RWPE2 (cell line): Measurements from ENCODE around the gene NR2F1-AS1.

Source experiments
- ATAC-seq: fragments of 200-7000 bp; cut with Tn5 transposase; 3 replicates; pipeline ENCODE4 v1.9.1; 2021; ENCODE audit warnings: low read depth
- DNase-seq: peaks from one replicate; pipeline ENCODE4 v3.0.0-alpha.2; 2020; ENCODE audit warnings: low spot score
- H3K27ac ChIP-seq: fragments of 450-650 bp; 2 replicates; pipeline ENCODE4 v1.5.1; 2017; ENCODE audit warnings: mild to moderate bottlenecking; ENCODE audit not compliant: poor library complexity, severe bottlenecking
- H3K27me3 ChIP-seq: fragments of 250-450 bp; sonication (Bioruptor Pico); 2 replicates; pipeline ENCODE4 v1.5.1; 2021; ENCODE audit warnings: mild to moderate bottlenecking, moderate library complexity; ENCODE audit not compliant: insufficient read depth, poor library complexity, severe bottlenecking
- H3K36me3 ChIP-seq: fragments of 250-450 bp; sonication (Bioruptor Pico); 2 replicates; pipeline ENCODE4 v1.5.1; 2020; ENCODE audit warnings: low read depth, mild to moderate bottlenecking, moderate library complexity
- H3K4me1 ChIP-seq: fragments of 250-450 bp; sonication (Bioruptor Pico); 2 replicates; pipeline ENCODE4 v1.5.1; 2021; ENCODE audit warnings: mild to moderate bottlenecking, moderate library complexity; ENCODE audit not compliant: insufficient read depth, poor library complexity, severe bottlenecking
- H3K4me3 ChIP-seq: fragments of 250-450 bp; sonication (Bioruptor Pico); 2 replicates; pipeline ENCODE4 v1.5.1; 2021; ENCODE audit warnings: mild to moderate bottlenecking, moderate library complexity; ENCODE audit not compliant: severe bottlenecking
- H3K9me3 ChIP-seq: fragments of 250-450 bp; sonication (Bioruptor Pico); 2 replicates; pipeline ENCODE4 v1.5.1; 2021; ENCODE audit warnings: mild to moderate bottlenecking, moderate library complexity; ENCODE audit not compliant: severe bottlenecking
- TF ChIP-seq, protein P1 (sequence below): fragments of 450-650 bp; IDR thresholded peaks from one replicate; pipeline ENCODE4 v1.5.1; 2017; ENCODE audit warnings: mild to moderate bottlenecking, moderate library complexity; ENCODE audit not compliant: poor library complexity, severe bottlenecking

Gene NR2F1-AS1

DNA sequence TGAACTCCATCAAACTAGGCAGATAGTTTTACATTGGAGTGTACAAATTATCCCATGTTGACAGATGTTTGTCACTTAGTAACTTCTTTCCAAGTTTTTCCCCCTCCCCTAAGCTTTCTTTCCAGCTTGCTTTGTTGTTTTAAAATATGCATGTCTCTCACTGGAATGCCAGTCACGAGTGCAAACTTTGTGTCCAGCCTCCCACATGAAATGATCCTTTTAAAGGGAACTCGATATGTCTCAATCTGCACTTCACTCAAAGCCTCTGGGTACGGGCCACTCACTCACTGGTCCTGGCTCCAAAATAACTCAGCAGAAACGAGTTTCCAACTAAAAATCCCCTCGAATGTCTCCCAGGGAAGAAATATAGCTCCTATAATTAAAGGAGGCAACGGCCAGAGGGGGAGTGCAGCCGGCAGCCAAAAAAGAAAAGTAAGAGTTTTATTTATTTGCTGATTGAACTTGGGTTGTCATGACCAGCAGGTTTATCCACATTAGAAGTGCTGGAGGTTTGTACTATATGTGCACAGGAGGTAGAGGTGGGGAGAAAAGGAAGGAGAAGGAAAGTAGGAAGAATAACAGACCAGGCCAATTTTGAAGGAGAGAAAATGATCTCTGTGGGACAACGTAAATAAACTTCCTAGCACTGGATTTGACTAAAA, 19.5 kb upstream of the NR2F1-AS1 start:
- no peaks in the 10 kb centered on the region for H3K9me3 ChIP-seq
- peaks cover 39% of the 10 kb centered on the region for H3K27me3 ChIP-seq
- ATAC-seq = no peak
- H3K4me3 ChIP-seq = no peak overlapping the region
- H3K36me3 ChIP-seq = no peaks in the 10 kb centered on the region
- no peak for DNase-seq
- H3K4me1 ChIP-seq = no peaks in the 10 kb centered on the region
- TF ChIP-seq, protein P1, sequence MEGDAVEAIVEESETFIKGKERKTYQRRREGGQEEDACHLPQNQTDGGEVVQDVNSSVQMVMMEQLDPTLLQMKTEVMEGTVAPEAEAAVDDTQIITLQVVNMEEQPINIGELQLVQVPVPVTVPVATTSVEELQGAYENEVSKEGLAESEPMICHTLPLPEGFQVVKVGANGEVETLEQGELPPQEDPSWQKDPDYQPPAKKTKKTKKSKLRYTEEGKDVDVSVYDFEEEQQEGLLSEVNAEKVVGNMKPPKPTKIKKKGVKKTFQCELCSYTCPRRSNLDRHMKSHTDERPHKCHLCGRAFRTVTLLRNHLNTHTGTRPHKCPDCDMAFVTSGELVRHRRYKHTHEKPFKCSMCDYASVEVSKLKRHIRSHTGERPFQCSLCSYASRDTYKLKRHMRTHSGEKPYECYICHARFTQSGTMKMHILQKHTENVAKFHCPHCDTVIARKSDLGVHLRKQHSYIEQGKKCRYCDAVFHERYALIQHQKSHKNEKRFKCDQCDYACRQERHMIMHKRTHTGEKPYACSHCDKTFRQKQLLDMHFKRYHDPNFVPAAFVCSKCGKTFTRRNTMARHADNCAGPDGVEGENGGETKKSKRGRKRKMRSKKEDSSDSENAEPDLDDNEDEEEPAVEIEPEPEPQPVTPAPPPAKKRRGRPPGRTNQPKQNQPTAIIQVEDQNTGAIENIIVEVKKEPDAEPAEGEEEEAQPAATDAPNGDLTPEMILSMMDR = no peak
- no peak overlapping the region for H3K27ac ChIP-seq

DNA sequence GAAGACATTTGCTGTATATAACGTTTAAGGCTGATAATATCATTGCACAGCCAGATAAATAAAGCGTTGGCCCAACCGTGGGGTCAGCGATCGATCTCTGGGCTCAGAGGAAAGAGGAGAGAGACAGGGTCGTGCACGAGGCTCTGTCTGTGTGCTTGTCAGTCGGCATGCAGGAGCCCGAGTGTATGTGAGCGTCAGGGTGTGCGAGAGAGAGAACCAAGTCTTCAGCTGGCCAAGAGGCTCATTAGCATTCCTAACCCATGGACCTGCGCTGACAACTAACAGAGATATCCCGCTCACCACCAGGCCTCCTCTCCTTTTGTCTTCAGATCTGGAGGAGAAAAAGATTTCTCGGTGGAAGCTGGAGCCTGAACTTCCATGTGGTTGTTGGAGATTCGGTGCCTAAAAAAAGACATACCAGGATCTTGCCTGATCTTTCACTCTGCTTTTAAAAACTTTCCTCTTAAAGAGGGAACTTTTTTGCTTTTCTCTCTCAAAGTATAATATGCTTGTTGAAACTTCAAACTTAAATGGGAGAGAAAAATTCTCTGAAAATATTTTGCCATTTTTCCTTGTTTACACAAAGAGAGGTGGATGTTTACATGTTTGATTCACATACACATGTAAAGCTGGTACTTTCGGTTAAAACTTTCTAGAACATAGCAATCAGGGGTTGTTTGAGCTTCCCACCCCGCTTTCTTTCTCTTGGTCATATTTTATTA, 18.5 kb upstream of the NR2F1-AS1 start:
- TF ChIP-seq, protein P1 = no peak
- Histone ChIP-seq H3K36me3 (no peaks in the 10 kb centered on the region), H3K27me3 (peaks cover 29% of the 10 kb centered on the region), H3K9me3 (no peaks in the 10 kb centered on the region), H3K27ac (no peak overlapping the region), H3K4me3 (no peak overlapping the region), H3K4me1 (no peaks in the 10 kb centered on the region)
- no peak for ATAC-seq
- DNase-seq = no peak

DNA sequence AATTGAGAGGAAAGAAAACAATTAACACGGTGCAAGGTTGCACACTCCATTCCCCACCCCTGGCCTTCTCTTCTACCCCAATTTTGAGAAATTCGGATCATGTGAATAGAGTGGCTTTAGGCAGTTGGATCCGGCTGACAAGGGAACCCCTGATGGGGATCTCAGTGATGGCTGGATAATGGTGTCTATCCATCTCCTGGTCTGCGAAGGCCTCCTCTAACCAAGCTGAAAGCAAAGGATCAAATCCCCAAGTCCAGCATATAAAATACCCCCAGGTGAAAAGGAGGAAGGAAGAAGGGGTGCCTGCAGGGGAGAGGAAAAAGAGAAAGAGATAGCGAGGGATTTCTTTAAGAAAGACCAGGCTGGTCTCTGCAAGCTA, 18.0 kb upstream of the NR2F1-AS1 start:
- Histone ChIP-seq H3K36me3 (no peaks in the 10 kb centered on the region), H3K27ac (no peak overlapping the region), H3K4me3 (no peak overlapping the region), H3K9me3 (no peaks in the 10 kb centered on the region), H3K27me3 (peaks cover 23% of the 10 kb centered on the region), H3K4me1 (no peaks in the 10 kb centered on the region)
- TF ChIP-seq, protein P1 = no peak
- DNase-seq (no peak), ATAC-seq (no peak)

DNA sequence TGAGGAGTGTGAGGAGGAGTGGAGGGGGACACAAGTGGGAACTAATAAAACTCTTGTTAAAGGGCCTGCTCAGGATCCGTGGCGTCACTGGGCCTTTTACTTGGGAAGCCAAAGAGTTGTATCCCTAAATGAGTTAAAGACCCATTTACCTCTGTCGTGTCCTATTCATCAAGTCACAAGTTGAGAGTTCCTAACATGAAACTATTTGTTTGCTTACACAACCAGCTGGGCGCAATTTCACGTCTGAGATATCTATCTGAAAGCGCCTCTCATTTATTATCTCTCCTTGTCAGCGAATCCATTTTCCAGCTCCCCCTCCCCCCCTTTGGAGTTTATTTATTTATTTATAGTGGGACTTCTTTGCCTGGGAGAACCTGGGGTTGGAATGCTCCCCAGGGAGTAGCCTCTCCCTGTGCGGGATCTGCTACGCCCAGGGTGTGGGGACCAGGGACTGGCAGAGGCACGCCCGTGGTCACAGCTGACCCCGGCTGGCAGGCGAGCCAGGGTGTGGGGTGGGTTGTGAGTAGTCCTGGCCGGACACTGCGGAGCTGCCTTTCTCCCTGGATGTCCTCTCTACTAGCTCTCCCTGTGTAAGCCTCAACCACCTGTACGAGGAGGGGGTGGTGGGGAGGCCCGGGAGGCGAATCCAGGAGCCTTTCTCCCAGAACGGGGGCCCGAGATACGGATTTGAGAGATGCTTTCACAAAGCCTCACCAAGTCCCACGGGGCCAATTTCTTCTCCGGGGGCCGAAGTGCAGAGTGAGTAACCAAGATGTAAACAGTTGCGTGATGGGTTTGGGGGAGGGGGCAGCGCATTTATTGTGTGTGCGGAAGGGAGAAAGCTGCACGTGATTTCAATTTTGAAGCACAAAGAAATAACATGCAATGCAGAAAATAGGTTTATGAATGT, 17.3 kb upstream of the NR2F1-AS1 start:
- ATAC-seq (no peak), DNase-seq (no peak)
- Histone ChIP-seq H3K4me3 (no peak overlapping the region), H3K4me1 (no peaks in the 10 kb centered on the region), H3K27me3 (peaks cover 17% of the 10 kb centered on the region), H3K27ac (no peak overlapping the region), H3K36me3 (no peaks in the 10 kb centered on the region), H3K9me3 (no peaks in the 10 kb centered on the region)
- TF ChIP-seq, protein P1 = no peak
